ENCODE results near the gene PGBD4.

DNA sequence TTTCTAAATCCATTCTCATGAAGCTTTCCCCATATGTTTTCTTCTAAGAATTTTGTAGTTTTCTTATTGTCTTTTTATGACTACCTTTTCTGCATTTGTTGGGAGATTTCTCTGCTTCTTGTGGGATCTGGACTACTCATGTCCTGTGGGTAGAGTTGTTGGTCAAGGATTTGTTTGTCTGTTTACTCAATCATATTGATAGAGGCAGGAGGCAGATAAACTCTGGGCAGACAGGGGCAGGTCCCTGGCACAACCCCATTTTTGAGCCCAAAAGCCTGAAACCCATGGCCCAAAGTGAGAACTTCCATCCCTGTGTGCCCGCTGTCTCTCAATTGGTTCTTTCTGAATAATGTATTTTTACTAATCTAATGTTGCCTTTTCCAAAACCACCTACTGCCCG lies 12.3 kb downstream of the PGBD4 start:
- TF ChIP-seq CTCF (IDR thresholded peaks at IDR 0.05) (no peak), EP300 (IDR thresholded peaks at IDR 0.05) (no peak), POLR2A (IDR thresholded peaks at IDR 0.05) (no peak), POLR2AphosphoS5 (IDR thresholded peaks at IDR 0.05) (no peak)

Measured in sigmoid colon (tissue), 4 donors.